Neural crest cell (in vitro differentiated cells): Measurements from ENCODE around the gene EFCAB14. TPM values are rescaled to one million over a fixed set of nuclear protein-coding genes. Genes with fewer than 3 reads are reported as not detected.
A peak's percentile ranks its signal among the peaks of the same experiment; 100 is the strongest.
"Not testable (repeated sequence)": the region's sequence is repeated elsewhere in the genome, so short reads cannot be mapped to it uniquely, and the experiment has no call there.

Experiments used
- DNase-seq: peaks from one replicate; pipeline ENCODE4 v3.0.0; 2021; ENCODE audit warnings: low read depth, mixed read lengths, low spot score
- H3K27ac Mint-ChIP-seq: one replicate; pipeline ENCODE4 v1.8.0; 2021; ENCODE audit warnings: mild to moderate bottlenecking, mixed read lengths; ENCODE audit not compliant: unreplicated experiment
- H3K27me3 Mint-ChIP-seq: 2 replicates; pipeline ENCODE4 v1.8.0; 2021; ENCODE audit warnings: low read depth, mild to moderate bottlenecking, mixed read lengths
- H3K36me3 Mint-ChIP-seq: 2 replicates; pipeline ENCODE4 v1.8.0; 2021; ENCODE audit warnings: low read depth, mild to moderate bottlenecking, mixed read lengths
- H3K4me1 Mint-ChIP-seq: 2 replicates; pipeline ENCODE4 v1.8.0; 2021; ENCODE audit warnings: mixed read lengths
- H3K4me3 Mint-ChIP-seq: one replicate; pipeline ENCODE4 v1.8.0; 2021; ENCODE audit warnings: mild to moderate bottlenecking, mixed read lengths
- H3K9me3 Mint-ChIP-seq: 2 replicates; pipeline ENCODE4 v1.8.0; 2021; ENCODE audit warnings: mixed read lengths
- total RNA-seq: library from RNA; stranded (reverse); gene quantifications from 2 replicates; pipeline ENCODE4 v1.2.1, GENCODE V29; 2021
- TF ChIP-seq, protein P1 (sequence below): fragments of 200-600 bp; sonication (generic); conservative IDR thresholded peaks from 2 replicates; pipeline ENCODE4 v1.5.0; 2021; ENCODE audit warnings: antibody characterized with exemption, mild to moderate bottlenecking

The EFCAB14 gene
- total RNA-seq, 1 donor from 2014 or later = 33.1 TPM

DNA sequence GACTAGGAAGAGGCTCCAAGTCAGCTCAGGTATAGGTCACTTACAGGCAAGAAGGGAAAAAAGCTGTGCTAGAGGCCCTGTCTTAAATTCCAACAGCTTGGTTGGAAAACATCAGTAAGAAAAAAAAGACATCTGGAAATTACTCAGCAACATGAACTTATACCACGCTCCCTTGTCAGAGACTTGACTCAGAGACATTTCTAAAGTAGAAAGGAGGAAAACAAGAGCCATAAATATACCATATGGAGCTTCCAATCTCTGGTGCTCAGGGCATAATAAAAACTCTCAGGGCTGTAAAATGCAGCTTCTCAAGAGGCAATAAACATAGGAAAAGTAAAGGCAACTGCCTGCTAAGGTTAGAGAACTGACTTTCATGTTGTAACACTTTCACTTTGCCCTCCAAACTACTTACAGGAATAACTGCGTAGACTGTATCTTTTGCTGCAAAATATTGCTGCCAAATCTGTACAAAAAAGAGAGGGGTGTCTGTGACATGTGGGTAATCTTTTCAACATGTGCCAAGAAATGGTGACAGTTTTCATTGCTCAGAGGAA lies 65.4 kb downstream of the EFCAB14 start:
- no peaks in the 10 kb centered on the region for H3K4me1 Mint-ChIP-seq
- no peak for DNase-seq
- H3K36me3 Mint-ChIP-seq = peaks cover 39% of the 10 kb centered on the region
- TF ChIP-seq, protein P1, sequence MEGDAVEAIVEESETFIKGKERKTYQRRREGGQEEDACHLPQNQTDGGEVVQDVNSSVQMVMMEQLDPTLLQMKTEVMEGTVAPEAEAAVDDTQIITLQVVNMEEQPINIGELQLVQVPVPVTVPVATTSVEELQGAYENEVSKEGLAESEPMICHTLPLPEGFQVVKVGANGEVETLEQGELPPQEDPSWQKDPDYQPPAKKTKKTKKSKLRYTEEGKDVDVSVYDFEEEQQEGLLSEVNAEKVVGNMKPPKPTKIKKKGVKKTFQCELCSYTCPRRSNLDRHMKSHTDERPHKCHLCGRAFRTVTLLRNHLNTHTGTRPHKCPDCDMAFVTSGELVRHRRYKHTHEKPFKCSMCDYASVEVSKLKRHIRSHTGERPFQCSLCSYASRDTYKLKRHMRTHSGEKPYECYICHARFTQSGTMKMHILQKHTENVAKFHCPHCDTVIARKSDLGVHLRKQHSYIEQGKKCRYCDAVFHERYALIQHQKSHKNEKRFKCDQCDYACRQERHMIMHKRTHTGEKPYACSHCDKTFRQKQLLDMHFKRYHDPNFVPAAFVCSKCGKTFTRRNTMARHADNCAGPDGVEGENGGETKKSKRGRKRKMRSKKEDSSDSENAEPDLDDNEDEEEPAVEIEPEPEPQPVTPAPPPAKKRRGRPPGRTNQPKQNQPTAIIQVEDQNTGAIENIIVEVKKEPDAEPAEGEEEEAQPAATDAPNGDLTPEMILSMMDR = no peak
- peaks cover 12% of the 10 kb centered on the region for H3K9me3 Mint-ChIP-seq
- no peak overlapping the region for H3K4me3 Mint-ChIP-seq
- H3K27ac Mint-ChIP-seq = peak overlapping the region; percentile 35
- H3K27me3 Mint-ChIP-seq = no peaks in the 10 kb centered on the region

DNA sequence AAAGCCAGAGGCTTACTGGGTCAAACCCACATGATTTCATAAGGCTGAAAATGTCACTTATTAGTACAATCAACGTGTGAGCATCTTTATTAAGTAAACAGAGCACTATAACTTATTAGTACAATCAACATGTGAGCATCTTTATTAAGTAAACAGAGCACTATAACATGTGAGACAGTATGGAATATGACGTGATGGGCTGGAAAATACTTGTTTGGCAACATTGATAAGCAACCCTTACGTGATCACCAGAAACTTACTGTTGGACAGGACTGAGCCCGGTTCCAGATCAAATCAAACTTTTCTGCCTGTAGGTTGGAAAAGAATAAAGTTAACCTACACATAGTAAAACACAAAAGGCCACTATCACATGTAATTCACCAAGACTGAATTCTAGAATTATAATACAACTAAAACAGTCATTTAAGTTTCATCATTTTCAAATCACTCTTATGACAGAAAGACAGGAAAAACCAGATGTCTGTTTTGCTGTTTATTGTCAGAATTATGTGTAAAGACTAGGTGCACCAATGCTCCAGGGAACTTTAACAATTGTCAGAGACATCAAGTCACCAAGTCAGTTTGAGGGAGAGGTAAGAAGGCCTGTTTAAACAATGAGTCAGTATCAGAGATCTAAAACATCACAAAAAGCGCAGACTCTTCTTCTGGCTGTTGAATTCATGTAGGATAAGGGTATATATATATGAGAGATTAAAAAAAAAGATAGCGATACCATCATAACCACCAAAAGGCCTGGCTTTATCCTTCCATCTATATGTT lies 66.4 kb downstream of the EFCAB14 start:
- DNase-seq = no peak
- peaks cover 41% of the 10 kb centered on the region for H3K36me3 Mint-ChIP-seq
- no peak overlapping the region for H3K4me3 Mint-ChIP-seq
- TF ChIP-seq, protein P1 = no peak
- no peaks in the 10 kb centered on the region for H3K27me3 Mint-ChIP-seq
- peaks cover 13% of the 10 kb centered on the region for H3K9me3 Mint-ChIP-seq
- no peaks in the 10 kb centered on the region for H3K4me1 Mint-ChIP-seq
- no peak overlapping the region for H3K27ac Mint-ChIP-seq

DNA sequence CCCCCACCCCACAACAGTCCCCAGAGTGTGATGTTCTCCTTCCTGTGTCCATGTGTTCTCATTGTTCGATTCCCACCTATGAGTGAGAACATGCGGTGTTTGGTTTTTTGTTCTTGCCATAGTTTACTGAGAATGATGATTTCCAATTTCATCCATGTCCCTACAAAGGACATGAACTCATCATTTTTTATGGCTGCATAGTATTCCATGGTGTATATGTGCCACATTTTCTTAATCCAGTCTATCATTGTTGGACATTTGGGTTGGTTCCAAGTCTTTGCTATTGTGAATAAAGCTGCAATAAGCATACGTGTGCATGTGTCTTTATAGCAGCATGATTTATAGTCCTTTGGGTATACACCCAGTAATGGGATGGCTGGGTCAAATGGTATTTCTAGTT lies 67.8 kb downstream of the EFCAB14 start:
- not testable (repeated sequence) for H3K4me3 Mint-ChIP-seq, H3K27me3 Mint-ChIP-seq, H3K4me1 Mint-ChIP-seq, H3K27ac Mint-ChIP-seq, DNase-seq
- Mint-ChIP-seq H3K9me3 (peaks cover 15% of the 10 kb centered on the region), H3K36me3 (peaks cover 49% of the 10 kb centered on the region)

DNA sequence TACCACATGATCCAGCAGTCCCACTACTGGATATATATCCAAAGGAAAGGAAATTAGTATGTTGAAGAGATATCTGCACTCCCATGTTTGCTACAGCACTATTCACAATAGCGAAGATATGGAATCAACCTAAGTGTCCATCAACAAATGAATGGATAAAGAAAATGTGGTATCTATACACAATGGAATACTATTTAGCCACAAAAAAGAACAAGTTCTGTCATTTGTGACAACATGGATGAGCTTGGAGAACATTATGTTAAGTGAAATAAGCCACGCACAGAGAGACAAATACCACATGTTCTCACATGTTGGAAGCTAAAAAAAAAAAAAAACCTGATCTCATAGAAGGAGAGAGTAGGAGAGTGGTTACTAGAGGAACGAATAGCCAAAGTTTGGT lies 68.4 kb downstream of the EFCAB14 start:
- H3K4me3 Mint-ChIP-seq = no peak overlapping the region
- TF ChIP-seq, protein P1 = no peak
- H3K4me1 Mint-ChIP-seq = no peaks in the 10 kb centered on the region
- peaks cover 44% of the 10 kb centered on the region for H3K36me3 Mint-ChIP-seq
- peaks cover 15% of the 10 kb centered on the region for H3K9me3 Mint-ChIP-seq
- no peak for DNase-seq
- no peak overlapping the region for H3K27ac Mint-ChIP-seq
- no peaks in the 10 kb centered on the region for H3K27me3 Mint-ChIP-seq

DNA sequence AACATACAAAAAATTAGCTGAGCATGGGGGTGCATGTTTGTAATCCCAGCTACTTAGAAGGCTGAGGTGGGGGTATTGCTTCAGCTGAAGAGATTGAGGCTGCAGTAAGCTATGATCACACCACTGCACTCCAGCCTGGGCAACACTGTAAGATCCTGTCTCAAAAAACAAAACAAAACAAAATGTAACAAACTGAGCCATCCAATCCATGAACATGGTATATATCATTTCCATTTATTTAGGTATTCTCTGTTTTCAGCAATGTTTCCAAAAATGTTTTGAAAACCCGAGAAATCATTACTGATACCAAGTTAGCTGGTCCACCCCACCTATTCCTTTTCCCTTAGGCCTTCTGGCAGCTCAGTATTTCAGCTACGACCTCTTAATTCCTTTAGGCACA lies 69.2 kb downstream of the EFCAB14 start:
- Mint-ChIP-seq H3K9me3 (peaks cover 12% of the 10 kb centered on the region), H3K4me3 (no peak overlapping the region), H3K27ac (no peak overlapping the region), H3K4me1 (no peaks in the 10 kb centered on the region), H3K27me3 (no peaks in the 10 kb centered on the region), H3K36me3 (peaks cover 38% of the 10 kb centered on the region)
- no peak for DNase-seq
- TF ChIP-seq, protein P1 = no peak

DNA sequence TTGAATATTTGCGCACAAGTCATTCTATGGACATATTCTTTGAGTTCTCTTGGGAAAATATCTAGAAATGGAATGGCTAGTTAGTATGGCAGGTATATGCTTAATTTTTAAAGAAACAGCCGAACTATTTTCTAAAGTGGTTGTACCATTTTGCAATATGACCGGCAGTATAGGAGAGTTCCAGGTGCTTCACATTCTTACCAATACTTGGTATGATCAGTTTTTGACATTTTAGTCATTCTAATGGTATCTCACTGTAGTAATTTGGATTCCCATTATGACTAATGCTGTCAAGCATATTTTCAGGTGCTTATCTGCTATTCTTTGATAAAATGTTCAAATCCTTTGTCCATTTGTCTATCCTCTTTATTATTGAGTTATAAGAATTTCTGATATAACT lies 71.3 kb downstream of the EFCAB14 start:
- Mint-ChIP-seq H3K4me3 (no peak overlapping the region), H3K27me3 (no peaks in the 10 kb centered on the region), H3K36me3 (peaks cover 35% of the 10 kb centered on the region), H3K4me1 (no peaks in the 10 kb centered on the region), H3K27ac (no peak overlapping the region), H3K9me3 (peaks cover 10% of the 10 kb centered on the region)
- DNase-seq = no peak
- TF ChIP-seq, protein P1 = no peak
